Medulla oblongata (tissue), 1 donor: ENCODE measurements around the gene CNTNAP2.

ENCODE experiments used
- DNase-seq: peaks from one replicate; pipeline ENCODE4 v3.0.0-alpha.2; 2015; ENCODE audit errors: extremely low spot score

Gene CNTNAP2

GRCh38 chr7:146565872-146566271 lies 449.3 kb downstream of the CNTNAP2 start:
- DNase-seq = no peak

GRCh38 chr7:146575903-146576302 lies 459.3 kb downstream of the CNTNAP2 start:
- no peak for DNase-seq

GRCh38 chr7:146591976-146592375 lies 475.4 kb downstream of the CNTNAP2 start:
- no peak for DNase-seq

GRCh38 chr7:146606628-146607027 lies 490.0 kb downstream of the CNTNAP2 start:
- DNase-seq = no peak

GRCh38 chr7:146619641-146620040 lies 503.0 kb downstream of the CNTNAP2 start:
- DNase-seq = no peak

GRCh38 chr7:146626912-146627311 lies 510.3 kb downstream of the CNTNAP2 start:
- no peak for DNase-seq

GRCh38 chr7:146635205-146636032 lies 518.8 kb downstream of the CNTNAP2 start:
- no peak for DNase-seq

- no peak for DNase-seq
Measured at GRCh38 chr7:146636033-146636356, 519.4 kb downstream of the CNTNAP2 start.

- no peak for DNase-seq
Measured at GRCh38 chr7:146636581-146636980, 520.0 kb downstream of the CNTNAP2 start.

- no peak for DNase-seq
Measured at GRCh38 chr7:146639291-146639690, 522.7 kb downstream of the CNTNAP2 start.

- DNase-seq = no peak
Measured at GRCh38 chr7:146641491-146641890, 524.9 kb downstream of the CNTNAP2 start.

- DNase-seq = no peak
Measured at GRCh38 chr7:146645383-146645976, 528.9 kb downstream of the CNTNAP2 start.

- no peak for DNase-seq
Measured at GRCh38 chr7:146647445-146647844, 530.8 kb downstream of the CNTNAP2 start.

- DNase-seq = no peak
Measured at GRCh38 chr7:146652176-146652575, 535.6 kb downstream of the CNTNAP2 start.

- DNase-seq = no peak
Measured at GRCh38 chr7:146654048-146654447, 537.4 kb downstream of the CNTNAP2 start.

GRCh38 chr7:146655928-146656797 lies 539.6 kb downstream of the CNTNAP2 start:
- DNase-seq = no peak

GRCh38 chr7:146656988-146657387 lies 540.4 kb downstream of the CNTNAP2 start:
- DNase-seq = no peak

GRCh38 chr7:146658604-146659003 lies 542.0 kb downstream of the CNTNAP2 start:
- DNase-seq = no peak

- no peak for DNase-seq
Measured at GRCh38 chr7:146659732-146660131, 543.1 kb downstream of the CNTNAP2 start.

GRCh38 chr7:146660839-146661238 lies 544.2 kb downstream of the CNTNAP2 start:
- no peak for DNase-seq

GRCh38 chr7:146661435-146661834 lies 544.8 kb downstream of the CNTNAP2 start:
- DNase-seq = no peak

- no peak for DNase-seq
Measured at GRCh38 chr7:146661929-146662328, 545.3 kb downstream of the CNTNAP2 start.

GRCh38 chr7:146665023-146665422 lies 548.4 kb downstream of the CNTNAP2 start:
- DNase-seq = no peak
